ENCODE data around the gene JAKMIP3.
A peak's percentile ranks its signal among the peaks of the same experiment; 100 is the strongest.

The JAKMIP3 gene

GRCh38 chr10:132030898-132031463 lies 34.8 kb upstream of the JAKMIP3 start:
- CTCF ChIA-PET = interaction anchor here (1.0 kb wide), 1 partner anchor 8 kb away, joined by 3 read pairs; no protein-coding TSS in a partner anchor
- DNase-seq (ENCODE audit: extremely low spot score) = no peak
- TF ChIP-seq BHLHE40 (IDR thresholded peaks at IDR 0.05; ENCODE audit: borderline replicate concordance) (no peak), FOXM1 (IDR thresholded peaks at IDR 0.05; ENCODE audit: borderline replicate concordance) (no peak), FOXA1 (IDR thresholded peaks at IDR 0.05) (no peak), HDGF (IDR thresholded peaks at IDR 0.05; ENCODE audit: borderline replicate concordance) (no peak), SP1 (IDR thresholded peaks at IDR 0.05) (no peak), CTBP1 (IDR thresholded peaks at IDR 0.05; ENCODE audit: borderline replicate concordance) (no peak), LEF1 (IDR thresholded peaks at IDR 0.05; ENCODE audit: borderline replicate concordance) (no peak), SUZ12 (IDR thresholded peaks at IDR 0.05) (no peak)

DNA sequence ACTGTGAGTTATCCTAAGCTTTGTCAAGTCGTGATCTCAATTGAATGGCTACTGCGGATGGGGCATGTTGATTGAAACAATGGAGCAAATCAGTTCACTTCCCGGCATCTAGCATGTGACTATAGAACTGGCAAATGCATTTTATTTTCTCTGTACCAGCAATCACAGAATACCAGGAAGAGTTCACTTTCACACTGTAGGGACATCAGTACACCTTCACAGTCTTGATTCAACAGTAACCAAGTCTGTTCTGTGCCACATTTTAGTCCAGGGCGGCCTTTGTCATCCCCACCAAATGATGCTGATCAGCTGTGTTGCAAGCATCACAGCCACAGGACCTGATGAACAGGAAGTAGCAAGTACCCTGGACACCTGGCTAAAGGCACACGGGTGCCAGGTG lies 32.1 kb upstream of the JAKMIP3 start:
- TF ChIP-seq NFRKB (IDR thresholded peaks at IDR 0.05) = no peak
- ChIA-PET POLR2A (no interaction called here), CTCF (interaction anchor here (1.4 kb wide), 1 partner anchor 11 kb away, joined by 4 read pairs; no protein-coding TSS in a partner anchor)
- no peak for DNase-seq (ENCODE audit: extremely low spot score)

More at GRCh38 chr10:132030898-132031463, 34.8 kb upstream of the JAKMIP3 start:
- POLR2A ChIA-PET = no interaction called here

GRCh38 chr10:132035476-132035875 lies 30.3 kb upstream of the JAKMIP3 start:
- CTCF ChIA-PET = interaction anchor here (0.6 to 1.0 kb wide), 2 partner anchors 13 to 250 kb away, joined by 4 to 7 read pairs; no protein-coding TSS in a partner anchor
- POLR2A ChIA-PET = no interaction called here

GRCh38 chr10:132036153-132036886 lies 29.4 kb upstream of the JAKMIP3 start:
- no peak for TF ChIP-seq NFRKB (IDR thresholded peaks at IDR 0.05)
- peak; percentile 86 for TF ChIP-seq L3MBTL2 (conservative IDR thresholded peaks at IDR 0.05)
- TF ChIP-seq ELF4 (IDR thresholded peaks at IDR 0.05) = no peak
- no peak for TF ChIP-seq TARDBP (IDR thresholded peaks at IDR 0.05)
- TF ChIP-seq BHLHE40 (IDR thresholded peaks at IDR 0.05; ENCODE audit: borderline replicate concordance) = no peak
- no peak for TF ChIP-seq FOXM1 (IDR thresholded peaks at IDR 0.05; ENCODE audit: borderline replicate concordance)
- CTCF ChIA-PET = interaction anchor here (1.0 kb wide), 1 partner anchor 14 kb away, joined by 7 read pairs; no protein-coding TSS in a partner anchor
- POLR2A ChIA-PET = no interaction called here
- DNase-seq (ENCODE audit: extremely low spot score) = peak; percentile 56

More at GRCh38 chr10:132035476-132035875, 30.3 kb upstream of the JAKMIP3 start:
- no peak for DNase-seq (ENCODE audit: extremely low spot score)
- no peak for TF ChIP-seq TARDBP (IDR thresholded peaks at IDR 0.05)
- TF ChIP-seq L3MBTL2 (conservative IDR thresholded peaks at IDR 0.05) = no peak
- TF ChIP-seq ARNT (IDR thresholded peaks at IDR 0.05) = no peak
- no peak for TF ChIP-seq NFRKB (IDR thresholded peaks at IDR 0.05)
- TF ChIP-seq SUZ12 (IDR thresholded peaks at IDR 0.05) = no peak
- no peak for TF ChIP-seq FOXA1 (IDR thresholded peaks at IDR 0.05)
- TF ChIP-seq LEF1 (IDR thresholded peaks at IDR 0.05; ENCODE audit: borderline replicate concordance) = no peak
- no peak for TF ChIP-seq ELF4 (IDR thresholded peaks at IDR 0.05)

DNA sequence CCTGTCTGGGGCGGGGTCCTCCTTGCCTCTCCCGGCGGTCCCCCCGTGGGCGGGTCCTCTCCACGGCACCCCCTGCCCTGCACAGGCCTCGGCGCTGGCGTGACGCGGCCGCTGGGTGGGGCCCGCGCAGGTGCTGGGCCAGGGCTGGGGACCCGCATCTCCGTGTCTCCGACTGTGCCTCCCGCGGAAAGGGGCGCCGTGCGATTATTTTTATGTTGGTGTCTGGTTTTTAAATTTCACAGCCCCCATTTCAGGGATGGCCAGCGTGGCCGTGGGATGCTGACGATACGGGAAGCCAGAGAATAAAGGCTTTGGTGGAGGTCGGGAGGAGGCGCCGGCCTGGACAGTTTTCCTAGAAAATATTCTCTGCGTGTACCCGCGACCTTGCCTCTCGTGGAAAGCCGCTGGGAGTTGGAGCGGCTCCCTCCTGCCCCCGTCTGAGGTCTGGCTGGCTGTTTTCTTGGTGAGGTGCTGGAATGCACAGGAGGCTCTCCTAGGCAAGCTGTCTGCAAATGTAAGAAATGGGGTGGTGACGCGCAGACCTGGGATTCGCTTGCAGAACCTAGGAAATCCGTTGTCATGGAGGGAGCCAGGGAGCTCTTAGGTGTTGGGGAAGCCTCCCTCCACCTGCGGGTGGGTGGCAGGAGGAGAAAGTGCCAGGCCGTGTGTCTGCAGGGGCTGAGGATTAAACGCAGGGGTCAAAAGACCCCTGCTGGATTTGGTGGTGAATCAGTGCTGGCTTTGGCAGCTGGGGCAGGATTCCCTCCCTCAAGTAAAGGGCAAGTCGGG lies 28.7 kb upstream of the JAKMIP3 start:
- ChIA-PET CTCF (no interaction called here), POLR2A (interaction anchor here (0.6 kb wide), 1 partner anchor 61 kb away, joined by 3 read pairs; no protein-coding TSS in a partner anchor)
- DNase-seq (ENCODE audit: extremely low spot score) = peak; percentile 50
- TF ChIP-seq L3MBTL2 (conservative IDR thresholded peaks at IDR 0.05) (no peak), FOXA1 (IDR thresholded peaks at IDR 0.05) (no peak), ZNF384 (IDR thresholded peaks at IDR 0.05) (no peak)

- no peak for DNase-seq (ENCODE audit: extremely low spot score)
- POLR2A ChIA-PET = interaction anchor here (1.3 kb wide), 1 partner anchor 53 kb away, joined by 3 read pairs; no protein-coding TSS in a partner anchor
- CTCF ChIA-PET = interaction anchor here (1.0 kb wide), 1 partner anchor 15 kb away, joined by 5 read pairs; no protein-coding TSS in a partner anchor
- TF ChIP-seq L3MBTL2 (conservative IDR thresholded peaks at IDR 0.05) (no peak), SUZ12 (IDR thresholded peaks at IDR 0.05) (no peak), SP1 (IDR thresholded peaks at IDR 0.05) (no peak), TARDBP (IDR thresholded peaks at IDR 0.05) (no peak), FOXM1 (IDR thresholded peaks at IDR 0.05; ENCODE audit: borderline replicate concordance) (no peak), ZNF384 (IDR thresholded peaks at IDR 0.05) (no peak), ELF4 (IDR thresholded peaks at IDR 0.05) (no peak), CTBP1 (IDR thresholded peaks at IDR 0.05; ENCODE audit: borderline replicate concordance) (no peak)
Observed at GRCh38 chr10:132037676-132037975, 28.1 kb upstream of the JAKMIP3 start.

- no peak for TF ChIP-seq CTBP1 (IDR thresholded peaks at IDR 0.05; ENCODE audit: borderline replicate concordance)
- no peak for TF ChIP-seq FOXK2 (IDR thresholded peaks at IDR 0.05)
- no peak for TF ChIP-seq SP1 (IDR thresholded peaks at IDR 0.05)
- TF ChIP-seq L3MBTL2 (conservative IDR thresholded peaks at IDR 0.05) = no peak
- no peak for TF ChIP-seq SUZ12 (IDR thresholded peaks at IDR 0.05)
- no peak for TF ChIP-seq FOXM1 (IDR thresholded peaks at IDR 0.05; ENCODE audit: borderline replicate concordance)
- no peak for TF ChIP-seq LEF1 (IDR thresholded peaks at IDR 0.05; ENCODE audit: borderline replicate concordance)
- no peak for TF ChIP-seq ZNF384 (IDR thresholded peaks at IDR 0.05)
- no peak for TF ChIP-seq PKNOX1 (IDR thresholded peaks at IDR 0.05)
- TF ChIP-seq ARNT (IDR thresholded peaks at IDR 0.05) = no peak
- TF ChIP-seq TARDBP (IDR thresholded peaks at IDR 0.05) = no peak
- POLR2A ChIA-PET = no interaction called here
- DNase-seq (ENCODE audit: extremely low spot score) = no peak
- CTCF ChIA-PET = interaction anchor here (1.3 kb wide), 1 partner anchor 9 kb away, joined by 4 read pairs; no protein-coding TSS in a partner anchor
Observed at GRCh38 chr10:132039371-132039770, 26.4 kb upstream of the JAKMIP3 start.

Data from HEK293T (cell line).